OCI-LY3 (cell line): ENCODE data around the gene CPXM1.

Experiments
- H2AFZ ChIP-seq: fragments of 200-600, 300-600 bp; shearing (Covaris generic); 2 replicates; pipeline ENCODE4 v1.6.0; 2014; ENCODE audit warnings: antibody characterized with exemption, low read depth, low read length
- H3K27ac ChIP-seq: fragments of 200-600, 300-600 bp; sonication (generic); 2 replicates; pipeline ENCODE4 v1.5.1; 2014; ENCODE audit warnings: mild to moderate bottlenecking, low read length, moderate library complexity, mixed read lengths
- H3K27me3 ChIP-seq: fragments of 200-600, 300-600 bp; sonication (generic); 2 replicates; pipeline ENCODE4 v1.6.1; 2014; ENCODE audit warnings: low read depth, low read length, mixed read lengths
- H3K36me3 ChIP-seq: fragments of 200-600, 300-600 bp; sonication (generic); replicated peaks from 2 replicates; pipeline ENCODE3; 2014; ENCODE audit warnings: low read depth, low read length, mixed read lengths
- H3K4me1 ChIP-seq: fragments of 300-600, 200-600 bp; sonication (generic); 2 replicates; pipeline ENCODE4 v1.6.1; 2014; ENCODE audit warnings: low read length, mixed read lengths
- H3K4me2 ChIP-seq: fragments of 200-600, 300-600 bp; sonication (generic); 2 replicates; pipeline ENCODE4 v1.6.1; 2014; ENCODE audit warnings: low read length, mixed read lengths
- H3K4me3 ChIP-seq: fragments of 300-600, 200-600 bp; sonication (generic); 2 replicates; pipeline ENCODE4 v1.5.1; 2014; ENCODE audit warnings: antibody characterized with exemption, mild to moderate bottlenecking, low read length, moderate library complexity
- H3K79me2 ChIP-seq: fragments of 300-600, 200-600 bp; shearing (Covaris generic); 2 replicates; pipeline ENCODE4 v1.6.1; 2014; ENCODE audit warnings: mild to moderate bottlenecking, low read length, mixed read lengths
- H3K9ac ChIP-seq: fragments of 300-600, 200-600 bp; shearing (Covaris generic); 2 replicates; pipeline ENCODE4 v1.6.0; 2014; ENCODE audit warnings: mild to moderate bottlenecking, low read length, moderate library complexity
- H3K9me3 ChIP-seq: fragments of 200-600, 300-600 bp; shearing (Covaris generic); 2 replicates; pipeline ENCODE4 v1.6.1; 2014; ENCODE audit warnings: low read length, mixed read lengths; ENCODE audit not compliant: insufficient read depth
- H4K20me1 ChIP-seq: fragments of 200-600, 300-600 bp; sonication (generic); 2 replicates; pipeline ENCODE4 v1.6.1; 2016; ENCODE audit warnings: low read length, mixed read lengths; ENCODE audit not compliant: insufficient read depth
- CTCF ChIP-seq: fragments of 200-600, 300-600 bp; sonication (generic); IDR thresholded peaks from 2 replicates; pipeline ENCODE4 v1.5.1; 2014; ENCODE audit warnings: antibody characterized with exemption, low read length, low read depth
- EZH2phosphoT487 ChIP-seq: fragments of 200-600 bp; shearing (Covaris generic); IDR thresholded peaks from 2 replicates; pipeline ENCODE4 v1.6.1; 2018; ENCODE audit warnings: antibody characterized with exemption, mixed run types, low read depth

CPXM1 gene

GRCh38 chr20:2749343-2749950 lies 51.0 kb downstream of the CPXM1 start:
- Histone ChIP-seq H3K27ac (no peak overlapping the region), H4K20me1 (no peaks in the 10 kb centered on the region), H2AFZ (no peak overlapping the region), H3K27me3 (peaks cover 48% of the 10 kb centered on the region), H3K79me2 (no peaks in the 10 kb centered on the region), H3K4me1 (peaks cover 41% of the 10 kb centered on the region), H3K36me3 (no peaks in the 10 kb centered on the region), H3K4me2 (peak overlapping the region; percentile 54; the same call in 1 of the 2 replicates), H3K4me3 (no peak overlapping the region), H3K9me3 (no peaks in the 10 kb centered on the region), H3K9ac (no peak overlapping the region)
- TF ChIP-seq CTCF (no peak), EZH2phosphoT487 (no peak)

DNA sequence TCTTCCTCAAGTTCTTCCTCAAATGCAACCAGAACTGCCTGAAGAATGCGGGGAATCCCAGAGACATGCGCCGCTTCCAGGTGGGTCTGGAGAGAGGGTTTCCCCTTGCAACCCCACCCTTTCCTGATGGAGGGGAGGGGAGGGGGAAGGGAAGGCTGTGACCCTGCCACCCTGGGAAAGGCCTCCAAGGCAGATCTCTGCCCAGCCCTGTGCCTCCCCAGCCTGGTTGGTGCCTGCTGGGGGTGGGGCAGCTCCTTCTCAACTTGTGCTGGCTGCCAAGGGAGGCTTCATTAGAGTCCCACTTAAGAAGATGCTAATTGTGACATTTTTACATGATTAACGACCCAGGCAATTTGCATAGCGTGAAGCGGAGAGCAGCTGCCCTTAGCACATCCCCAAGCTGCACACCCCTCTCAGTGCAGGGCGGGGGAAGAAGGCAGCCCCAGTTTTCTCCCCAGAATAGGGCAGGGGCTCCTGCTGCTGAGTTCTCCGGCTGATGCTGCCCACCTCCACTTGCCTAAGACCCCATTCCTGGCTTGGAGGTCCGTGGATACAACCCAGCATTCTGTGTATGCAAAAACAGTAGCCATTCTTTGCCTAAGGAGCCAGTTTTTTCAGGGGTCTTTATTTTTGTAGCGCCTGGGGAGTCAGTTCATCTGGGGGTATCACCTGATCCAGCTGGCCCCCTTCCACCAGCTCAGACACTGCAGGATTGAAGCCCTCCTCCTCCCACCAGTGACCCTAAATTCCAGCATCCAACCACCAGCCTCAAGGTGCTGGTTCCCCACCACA lies 51.7 kb downstream of the CPXM1 start:
- Histone ChIP-seq H4K20me1 (no peaks in the 10 kb centered on the region), H3K27me3 (peaks cover 41% of the 10 kb centered on the region), H3K4me3 (peak overlapping the region; percentile 24), H3K9ac (no peak overlapping the region), H3K9me3 (no peaks in the 10 kb centered on the region), H3K79me2 (no peaks in the 10 kb centered on the region), H3K4me2 (peak overlapping the region; percentile 54), H3K27ac (no peak overlapping the region), H3K36me3 (no peaks in the 10 kb centered on the region), H2AFZ (0 out of 2 replicates have a peak overlapping the region, but pooled peaks have one; percentile 17), H3K4me1 (peaks cover 40% of the 10 kb centered on the region)
- TF ChIP-seq CTCF = no peak
- no peak for TF ChIP-seq EZH2phosphoT487

GRCh38 chr20:2747676-2748235 lies 52.7 kb downstream of the CPXM1 start:
- no peak overlapping the region for H3K9ac ChIP-seq
- peaks cover 38% of the 10 kb centered on the region for H3K4me1 ChIP-seq
- H3K27me3 ChIP-seq = peaks cover 36% of the 10 kb centered on the region
- TF ChIP-seq CTCF = no peak
- TF ChIP-seq EZH2phosphoT487 = no peak
- H3K4me3 ChIP-seq = no peak overlapping the region
- H3K36me3 ChIP-seq = no peaks in the 10 kb centered on the region
- no peaks in the 10 kb centered on the region for H3K79me2 ChIP-seq
- H4K20me1 ChIP-seq = no peaks in the 10 kb centered on the region
- no peak overlapping the region for H3K27ac ChIP-seq
- H3K9me3 ChIP-seq = no peaks in the 10 kb centered on the region
- H3K4me2 ChIP-seq = no peak overlapping the region
- no peak overlapping the region for H2AFZ ChIP-seq

DNA sequence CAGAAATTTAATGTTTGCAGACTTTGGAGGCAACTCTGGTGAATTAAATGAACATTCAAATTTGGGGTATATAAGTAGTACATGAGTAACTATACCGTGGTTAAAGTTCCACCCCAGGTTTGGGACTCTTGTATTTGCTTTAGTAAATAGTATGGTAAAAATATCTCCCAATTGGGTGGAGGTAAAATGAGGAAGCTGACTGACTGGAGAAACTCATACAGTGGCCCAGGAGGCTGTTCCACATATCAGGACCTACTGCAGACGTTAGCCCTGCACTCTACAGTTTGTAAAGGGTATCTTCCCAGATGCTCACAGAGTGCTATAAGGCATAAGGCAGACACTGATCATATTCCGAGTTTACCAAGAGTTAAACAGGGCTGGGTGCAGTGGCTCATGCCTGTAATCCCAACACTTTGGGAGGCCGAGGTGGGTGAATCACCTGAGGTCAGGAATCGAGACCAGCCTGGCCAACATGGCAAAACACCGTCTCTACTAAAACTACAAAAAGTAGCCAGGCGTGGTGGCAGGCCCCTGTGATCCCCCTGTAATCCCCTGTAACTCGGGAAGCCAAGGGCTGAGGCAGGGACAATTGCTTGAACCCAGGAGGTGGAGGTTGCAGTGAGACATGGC lies 53.7 kb downstream of the CPXM1 start:
- no peaks in the 10 kb centered on the region for H3K79me2 ChIP-seq
- no peak for TF ChIP-seq EZH2phosphoT487
- no peak for TF ChIP-seq CTCF
- no peak overlapping the region for H3K9ac ChIP-seq
- H3K4me2 ChIP-seq = peak overlapping the region; percentile 7; the same call in 1 of the 2 replicates
- no peaks in the 10 kb centered on the region for H3K36me3 ChIP-seq
- H4K20me1 ChIP-seq = no peaks in the 10 kb centered on the region
- H3K4me3 ChIP-seq = no peak overlapping the region
- no peak overlapping the region for H3K27ac ChIP-seq
- H3K9me3 ChIP-seq = no peaks in the 10 kb centered on the region
- H2AFZ ChIP-seq = no peak overlapping the region
- H3K27me3 ChIP-seq = peaks cover 44% of the 10 kb centered on the region
- peaks cover 34% of the 10 kb centered on the region for H3K4me1 ChIP-seq
